ENCODE results near the gene PHF2. TPM values are rescaled to one million over a fixed set of nuclear protein-coding genes. Genes with fewer than 3 reads are reported as not detected.

The PHF2 gene
- total RNA-seq, 2 experiments from 2014 or later: 20.6 to 23.7 TPM

- Histone ChIP-seq H3K4me3 (ENCODE audit: low read depth, low read length, poor library complexity, severe bottlenecking) (no peak overlapping the region), H3K9me2 (ENCODE audit: insufficient read depth, low read length) (no peaks in the 10 kb centered on the region), H2AFZ (ENCODE audit: low read length) (no peak overlapping the region), H3K79me2 (ENCODE audit: insufficient read depth, low read depth, low read length) (no peaks in the 10 kb centered on the region), H3K27ac (ENCODE audit: low read depth, low read length, poor library complexity, severe bottlenecking) (no peak overlapping the region), H3K9me3 (ENCODE audit: low read length) (no peaks in the 10 kb centered on the region), H3K4me2 (ENCODE audit: low read length) (no peak overlapping the region), H3K4me1 (ENCODE audit: insufficient read depth, low read length, poor library complexity, severe bottlenecking) (no peaks in the 10 kb centered on the region), H4K20me1 (ENCODE audit: insufficient read depth, low read length) (no peaks in the 10 kb centered on the region), H3K36me3 (ENCODE audit: insufficient read depth, low read length) (0 out of 2 replicates have a peak, but pooled peaks cover 4% of the 10 kb centered on the region)
- intact Hi-C loops (cut with micrococcal nuclease; ENCODE audit: unreplicated experiment): no loop called here
- TF ChIP-seq CTCF (conservative IDR thresholded peaks at IDR 0.05; ENCODE audit: low read length): no peak
- no peak for TF ChIP-seq EZH2phosphoT487 (IDR thresholded peaks at IDR 0.05; ENCODE audit: borderline replicate concordance, low read depth, low read length)
- ChIA-PET POLR2A (no interaction called here), CTCF (ENCODE audit: unreplicated experiment) (no interaction called here)
- no TSS peak for BruUV-seq (replicated peaks)
- no peak for DNase-seq (ENCODE audit: low spot score)
These were observed 99.2 kb downstream of the PHF2 start for GRCh38 chr9:93675336-93676150.

GRCh38 chr9:93676310-93677047 is 100.1 kb downstream of the PHF2 start:
- no peak overlapping the region for H2AFZ ChIP-seq (ENCODE audit: low read length)
- no peaks in the 10 kb centered on the region for H3K9me3 ChIP-seq (ENCODE audit: low read length)
- H4K20me1 ChIP-seq (ENCODE audit: insufficient read depth, low read length): no peaks in the 10 kb centered on the region
- no peak overlapping the region for H3K4me3 ChIP-seq (ENCODE audit: low read depth, low read length, poor library complexity, severe bottlenecking)
- H3K27ac ChIP-seq (ENCODE audit: low read depth, low read length, poor library complexity, severe bottlenecking): no peak overlapping the region
- no peaks in the 10 kb centered on the region for H3K9me2 ChIP-seq (ENCODE audit: insufficient read depth, low read length)
- H3K4me2 ChIP-seq (ENCODE audit: low read length): no peak overlapping the region
- CTCF ChIA-PET (ENCODE audit: unreplicated experiment): no interaction called here
- no peaks in the 10 kb centered on the region for H3K4me1 ChIP-seq (ENCODE audit: insufficient read depth, low read length, poor library complexity, severe bottlenecking)
- POLR2A ChIA-PET: no interaction called here
- no TSS peak for BruUV-seq (replicated peaks)
- 0 out of 2 replicates have a peak, but pooled peaks cover 4% of the 10 kb centered on the region for H3K36me3 ChIP-seq (ENCODE audit: insufficient read depth, low read length)
- TF ChIP-seq CTCF (conservative IDR thresholded peaks at IDR 0.05; ENCODE audit: low read length) (no peak), EZH2phosphoT487 (IDR thresholded peaks at IDR 0.05; ENCODE audit: borderline replicate concordance, low read depth, low read length) (no peak)
- H3K79me2 ChIP-seq (ENCODE audit: insufficient read depth, low read depth, low read length): no peaks in the 10 kb centered on the region
- intact Hi-C loops (cut with micrococcal nuclease; ENCODE audit: unreplicated experiment): no loop called here
- DNase-seq (ENCODE audit: low spot score): no peak
